MCF 10A (cell line): ENCODE measurements around the gene CPN2. TPM values are rescaled to one million over a fixed set of nuclear protein-coding genes. Genes with fewer than 3 reads are reported as not detected.

Source experiments
- BruUV-seq: library from RNA; stranded (reverse); fragments of 400-500 nt; replicated peaks from 2 replicates; lab custom pipeline; 2021; lab: Mats Ljungman, UMichigan
- CTCF ChIA-PET: fragments of 300-600 bp; sonication (Branson Sonifier 250); formaldehyde crosslinking; extraction: SDS; loops from one replicate; lab custom pipeline; 2021; ENCODE audit warnings: antibody characterized with exemption, inconsistent platforms; lab: Yijun Ruan, JAX
- POLR2A ChIA-PET: fragments of 300-600, 350-650 bp; sonication (Branson Sonifier 250); formaldehyde crosslinking; extraction: SDS; loops from one replicate; lab custom pipeline; 2020; ENCODE audit warnings: antibody characterized with exemption, inconsistent platforms; lab: Yijun Ruan, JAX
- DNase-seq: peaks from one replicate; pipeline ENCODE4 v3.0.0-alpha.2; 2018; ENCODE audit not compliant: unreplicated experiment
- H3K27ac Mint-ChIP-seq: one replicate; pipeline ENCODE4 v1.8.0; 2022; ENCODE audit warnings: mild to moderate bottlenecking, low read depth, mixed read lengths; ENCODE audit not compliant: unreplicated experiment
- H3K27me3 Mint-ChIP-seq: one replicate; pipeline ENCODE4 v1.8.0; 2022; ENCODE audit warnings: mixed read lengths; ENCODE audit not compliant: insufficient read depth, unreplicated experiment
- H3K36me3 Mint-ChIP-seq: one replicate; pipeline ENCODE4 v1.8.0; 2022; ENCODE audit warnings: mild to moderate bottlenecking, moderate library complexity, mixed read lengths; ENCODE audit not compliant: insufficient read depth, unreplicated experiment
- H3K4me1 Mint-ChIP-seq: one replicate; pipeline ENCODE4 v1.8.0; 2022; ENCODE audit warnings: mixed read lengths; ENCODE audit not compliant: insufficient read depth, unreplicated experiment
- H3K4me3 Mint-ChIP-seq: one replicate; pipeline ENCODE4 v1.8.0; 2022; ENCODE audit warnings: mild to moderate bottlenecking, moderate library complexity, mixed read lengths; ENCODE audit not compliant: unreplicated experiment
- H3K9me3 Mint-ChIP-seq: one replicate; pipeline ENCODE4 v1.8.0; 2022; ENCODE audit warnings: mixed read lengths; ENCODE audit not compliant: unreplicated experiment
- intact Hi-C: fragments of 100-400 bp; cut with micrococcal nuclease; formaldehyde crosslinking; loops from 2 replicates; pipeline ENCODE4 v1.14.1; 2022
- total RNA-seq: library from RNA; stranded (reverse); gene quantifications from 2 replicates; pipeline ENCODE4 v1.2.3, GENCODE V29; 2022
- TF ChIP-seq, protein P1 (sequence below): fragments of 200-600 bp; IDR thresholded peaks from one replicate; pipeline ENCODE4 v1.8.0; 2022; ENCODE audit warnings: antibody characterized with exemption, mild to moderate bottlenecking; ENCODE audit not compliant: unreplicated experiment

The CPN2 gene
- total RNA-seq, 1 experiment from 2014 or later: not detected

DNA sequence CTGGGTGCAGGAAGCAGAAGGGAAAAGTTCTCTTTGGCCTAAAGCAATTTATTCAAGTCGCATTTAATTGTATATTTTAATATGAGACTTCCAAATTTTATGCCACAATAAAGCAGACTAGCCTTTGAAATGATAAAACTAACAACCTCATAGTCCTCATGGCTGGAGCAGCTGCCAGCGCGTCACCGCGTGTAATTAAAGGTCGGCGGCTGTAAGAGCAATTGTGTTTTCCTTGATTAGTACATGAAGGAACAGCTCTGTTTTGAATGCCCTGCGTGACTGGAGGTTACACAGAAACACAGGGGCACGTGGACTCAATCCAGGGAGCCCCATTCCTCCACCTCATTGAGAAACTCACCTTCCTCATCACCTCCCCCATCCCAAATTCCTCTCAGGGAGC lies 28.5 kb upstream of the CPN2 start:
- no TSS peak for BruUV-seq
- Mint-ChIP-seq H3K27ac (no peak overlapping the region), H3K27me3 (peaks cover 54% of the 10 kb centered on the region), H3K36me3 (no peaks in the 10 kb centered on the region), H3K9me3 (no peaks in the 10 kb centered on the region), H3K4me3 (no peak overlapping the region), H3K4me1 (no peaks in the 10 kb centered on the region)
- intact Hi-C loops: no loop called here
- no peak for DNase-seq
- ChIA-PET POLR2A (no interaction called here), CTCF (interaction anchor here (0.6 to 0.9 kb wide), 2 partner anchors 20 to 1343 kb away, joined by 3 read pairs; no protein-coding TSS in a partner anchor)
- TF ChIP-seq, protein P1, sequence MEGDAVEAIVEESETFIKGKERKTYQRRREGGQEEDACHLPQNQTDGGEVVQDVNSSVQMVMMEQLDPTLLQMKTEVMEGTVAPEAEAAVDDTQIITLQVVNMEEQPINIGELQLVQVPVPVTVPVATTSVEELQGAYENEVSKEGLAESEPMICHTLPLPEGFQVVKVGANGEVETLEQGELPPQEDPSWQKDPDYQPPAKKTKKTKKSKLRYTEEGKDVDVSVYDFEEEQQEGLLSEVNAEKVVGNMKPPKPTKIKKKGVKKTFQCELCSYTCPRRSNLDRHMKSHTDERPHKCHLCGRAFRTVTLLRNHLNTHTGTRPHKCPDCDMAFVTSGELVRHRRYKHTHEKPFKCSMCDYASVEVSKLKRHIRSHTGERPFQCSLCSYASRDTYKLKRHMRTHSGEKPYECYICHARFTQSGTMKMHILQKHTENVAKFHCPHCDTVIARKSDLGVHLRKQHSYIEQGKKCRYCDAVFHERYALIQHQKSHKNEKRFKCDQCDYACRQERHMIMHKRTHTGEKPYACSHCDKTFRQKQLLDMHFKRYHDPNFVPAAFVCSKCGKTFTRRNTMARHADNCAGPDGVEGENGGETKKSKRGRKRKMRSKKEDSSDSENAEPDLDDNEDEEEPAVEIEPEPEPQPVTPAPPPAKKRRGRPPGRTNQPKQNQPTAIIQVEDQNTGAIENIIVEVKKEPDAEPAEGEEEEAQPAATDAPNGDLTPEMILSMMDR: no peak

DNA sequence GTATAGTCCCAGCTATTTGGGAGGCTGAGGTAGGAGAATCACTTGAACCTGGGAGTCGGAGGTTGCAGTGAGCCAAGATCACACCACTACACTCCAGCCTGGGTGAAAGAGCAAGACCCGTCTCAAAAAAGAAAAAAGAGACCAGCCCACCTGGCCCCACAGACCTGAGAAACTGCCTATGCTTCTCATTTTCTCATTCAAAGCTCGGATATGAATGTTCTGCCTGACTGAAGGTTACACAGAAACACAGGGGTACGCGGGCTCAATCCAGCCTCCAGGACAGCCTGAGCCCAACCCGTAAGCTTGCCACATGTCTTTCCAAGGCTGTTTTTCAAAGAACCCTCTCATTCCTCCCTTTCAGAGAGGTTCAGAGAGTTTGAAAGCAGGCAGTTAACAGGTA lies 28.1 kb upstream of the CPN2 start:
- ChIA-PET CTCF (interaction anchor here (0.6 to 1.2 kb wide), 3 partner anchors 20 to 1342 kb away, joined by 3 to 4 read pairs (median 3); no protein-coding TSS in a partner anchor), POLR2A (no interaction called here)
- Mint-ChIP-seq H3K9me3 (no peaks in the 10 kb centered on the region), H3K4me1 (no peaks in the 10 kb centered on the region), H3K27me3 (peaks cover 53% of the 10 kb centered on the region), H3K4me3 (no peak overlapping the region), H3K27ac (no peak overlapping the region), H3K36me3 (no peaks in the 10 kb centered on the region)
- intact Hi-C loops: no loop called here
- TF ChIP-seq, protein P1: no peak
- BruUV-seq: no TSS peak
- no peak for DNase-seq

DNA sequence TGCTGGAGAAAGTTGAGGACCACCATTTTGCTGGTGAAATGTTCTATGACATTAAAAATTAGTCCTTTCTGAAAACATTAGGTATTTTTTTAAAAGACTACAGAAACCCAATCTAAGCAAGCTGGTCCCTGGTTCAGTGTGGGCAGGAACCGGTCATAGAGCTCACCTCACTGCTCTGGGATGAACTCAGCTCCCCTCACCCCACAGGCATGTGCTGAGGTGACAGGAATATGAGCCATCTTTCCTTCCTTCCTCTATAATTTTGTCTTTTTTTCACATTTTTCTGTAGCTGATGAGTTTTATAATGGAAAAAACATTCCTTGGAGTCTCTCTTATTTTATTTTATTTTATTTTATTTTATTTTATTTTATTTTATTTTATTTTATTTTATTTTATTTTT lies 26.6 kb upstream of the CPN2 start:
- intact Hi-C loops: no loop called here
- Mint-ChIP-seq H3K27ac (no peak overlapping the region), H3K4me3 (no peak overlapping the region), H3K36me3 (no peaks in the 10 kb centered on the region), H3K9me3 (no peaks in the 10 kb centered on the region), H3K27me3 (peaks cover 41% of the 10 kb centered on the region), H3K4me1 (no peaks in the 10 kb centered on the region)
- no TSS peak for BruUV-seq
- TF ChIP-seq, protein P1: no peak
- DNase-seq: no peak
- ChIA-PET POLR2A (no interaction called here), CTCF (no interaction called here)

DNA sequence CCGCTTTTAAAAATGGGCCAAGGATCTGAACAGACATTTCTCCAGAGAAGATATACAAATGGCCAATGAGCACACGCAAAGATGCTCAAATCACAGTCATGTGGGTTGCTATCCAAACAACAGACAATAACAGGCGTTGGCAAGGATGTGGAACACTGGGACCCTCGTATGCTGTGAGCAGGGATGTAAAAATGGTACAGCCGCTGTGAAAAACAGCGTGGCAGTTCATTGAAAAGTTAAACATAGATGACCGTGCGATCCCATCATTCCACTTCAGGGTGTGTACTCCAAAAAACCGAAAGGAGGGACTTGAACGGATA lies 25.1 kb upstream of the CPN2 start:
- TF ChIP-seq, protein P1: no peak
- Mint-ChIP-seq H3K27me3 (peaks cover 54% of the 10 kb centered on the region), H3K9me3 (no peaks in the 10 kb centered on the region), H3K4me3 (no peak overlapping the region), H3K27ac (no peak overlapping the region), H3K4me1 (no peaks in the 10 kb centered on the region), H3K36me3 (no peaks in the 10 kb centered on the region)
- DNase-seq: no peak
- POLR2A ChIA-PET: no interaction called here
- BruUV-seq: no TSS peak
- CTCF ChIA-PET: no interaction called here
- intact Hi-C loops: no loop called here
